ENCODE measurements around the gene ENPP5.
"Not testable (repeated sequence)": the region's sequence is repeated elsewhere in the genome, so short reads cannot be mapped to it uniquely, and the experiment has no call there.

Gene ENPP5

GRCh38 chr6:46172176-46172575 is 1.4 kb upstream of the ENPP5 start:
- no peak for DNase-seq

GRCh38 chr6:46160102-46160501 is 10.7 kb downstream of the ENPP5 start:
- no peak for DNase-seq

- DNase-seq, result no peak
These were observed 11.6 kb downstream of the ENPP5 start for GRCh38 chr6:46159229-46159628.

- no peak for DNase-seq
These were observed 14.1 kb downstream of the ENPP5 start for GRCh38 chr6:46156701-46157100.

GRCh38 chr6:46149066-46149465 is 21.7 kb downstream of the ENPP5 start:
- DNase-seq, result not testable (repeated sequence)

- DNase-seq, result no peak
These were observed 26.5 kb downstream of the ENPP5 start for GRCh38 chr6:46144270-46144669.

- DNase-seq, result no peak
These were observed 32.5 kb downstream of the ENPP5 start for GRCh38 chr6:46138281-46138680.

- DNase-seq, result no peak
These were observed 33.4 kb downstream of the ENPP5 start for GRCh38 chr6:46137387-46137786.

GRCh38 chr6:46136831-46137230 is 33.9 kb downstream of the ENPP5 start:
- DNase-seq, result no peak

- no peak for DNase-seq
These were observed 35.6 kb downstream of the ENPP5 start for GRCh38 chr6:46135176-46135575.

GRCh38 chr6:46134216-46134615 is 36.6 kb downstream of the ENPP5 start:
- no peak for DNase-seq

- not testable (repeated sequence) for DNase-seq
These were observed 39.5 kb downstream of the ENPP5 start for GRCh38 chr6:46131291-46131690.

- DNase-seq, result no peak
These were observed 40.1 kb downstream of the ENPP5 start for GRCh38 chr6:46130666-46131065.

GRCh38 chr6:46129629-46130511 is 40.9 kb downstream of the ENPP5 start, which contains the start of gene ENPP4:
TSS of gene ENPP4 (plus strand) at chr6:46129989. CDS start at chr6:46139584, 9,595 bp downstream.
- DNase-seq, result peak; percentile 85 to 89

GRCh38 chr6:46129291-46129628 is 41.5 kb downstream of the ENPP5 start:
- no peak for DNase-seq

- DNase-seq, result no peak
These were observed 42.3 kb downstream of the ENPP5 start for GRCh38 chr6:46128476-46128875.

- not testable (repeated sequence) for DNase-seq
These were observed 51.1 kb downstream of the ENPP5 start for GRCh38 chr6:46119679-46120078.

GRCh38 chr6:46118836-46119235 is 51.9 kb downstream of the ENPP5 start:
- DNase-seq, result no peak

- DNase-seq, result no peak
These were observed 52.6 kb downstream of the ENPP5 start for GRCh38 chr6:46118157-46118556.

GRCh38 chr6:46116289-46116688 is 54.5 kb downstream of the ENPP5 start:
- DNase-seq, result no peak

- DNase-seq, result no peak
These were observed 55.1 kb downstream of the ENPP5 start for GRCh38 chr6:46115634-46116033.

- no peak for DNase-seq
These were observed 57.4 kb downstream of the ENPP5 start for GRCh38 chr6:46113370-46113769.

Measured in activated CD4-positive, alpha-beta T cell treated with anti-CD3 and anti-CD28 coated beads for 4 hours (primary cell).